DOHH2 (cell line): ENCODE results near the gene BAMBI.

Experiments used
- CTCF ChIP-seq: fragments of 200-600 bp; sonication (generic); IDR thresholded peaks from one replicate; pipeline ENCODE4 v1.5.1; 2014; ENCODE audit warnings: antibody characterized with exemption, mild to moderate bottlenecking, low read depth, low read length; ENCODE audit not compliant: poor library complexity, severe bottlenecking
- EZH2phosphoT487 ChIP-seq: fragments of 200-600 bp; sonication (generic); IDR thresholded peaks from 2 replicates; pipeline ENCODE4 v1.6.1; 2017; ENCODE audit warnings: borderline replicate concordance, mild to moderate bottlenecking, antibody characterized with exemption, low read length, moderate library complexity, mixed read lengths

GRCh38 chr10:28690545-28690944, 13.2 kb downstream of the BAMBI start:
- TF ChIP-seq EZH2phosphoT487 (no peak), CTCF (no peak)
